Measurements from ENCODE around the gene KCNIP4. TPM values are rescaled to one million over a fixed set of nuclear protein-coding genes. Genes with fewer than 3 reads are reported as not detected.

KCNIP4 gene
- total and polyA plus RNA-seq, 2 of the 4 experiments (the other 2 are of a cell fraction): not detected

DNA sequence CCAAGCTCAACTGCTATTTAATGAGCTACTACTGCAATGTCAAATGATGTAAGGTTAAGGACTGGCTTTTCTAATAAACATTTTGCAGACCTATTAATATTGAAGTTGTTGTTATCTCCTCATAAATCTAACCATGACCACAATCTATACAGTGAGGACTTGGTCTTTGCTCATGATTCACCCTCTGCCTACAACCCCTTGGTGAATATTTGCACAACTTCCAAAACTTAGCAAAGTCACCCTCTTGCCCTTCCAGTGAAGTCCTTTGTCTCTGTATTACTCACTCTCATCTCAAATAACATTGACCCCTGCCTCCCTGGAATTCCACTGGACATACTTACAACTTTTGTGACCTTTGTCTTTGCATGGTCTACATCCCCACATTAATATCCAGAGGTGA lies 204.5 kb downstream of the KCNIP4 start:
- POLR2A ChIA-PET (ENCODE audit: unreplicated experiment): no interaction called here
- dilution Hi-C loops (cut with HindIII; ENCODE audit: low sequenced_read_pairs, unreplicated experiment): no loop called here
- CTCF ChIA-PET: no interaction called here

More for the DNA sequence above, 204.5 kb downstream of the KCNIP4 start:
- no peak overlapping the region for H2AK5ac ChIP-seq (ENCODE audit: low read depth, low read length)
- H3K4me2 ChIP-seq (ENCODE audit: low read depth, low read length): no peak overlapping the region
- H2BK20ac ChIP-seq (ENCODE audit: low read depth, low read length): no peak overlapping the region
- H2BK5ac ChIP-seq (ENCODE audit: low read depth, low read length, poor library complexity, severe bottlenecking): no peak overlapping the region
- no peak overlapping the region for H3K27ac ChIP-seq (ENCODE audit: insufficient read depth, low read length)
- H4K8ac ChIP-seq (ENCODE audit: low read depth in 2 of 2, low read length in 2 of 2): no peak overlapping the region
- DNase-seq (no peak), ATAC-seq (ENCODE audit: low read depth) (no peak)
- no peak overlapping the region for H3K4ac ChIP-seq (ENCODE audit: low read depth, low read length)
- H3K9me1 ChIP-seq (ENCODE audit: insufficient read depth, low read length): no peaks in the 10 kb centered on the region
- H2BK15ac ChIP-seq (ENCODE audit: low read depth, low read length): no peak overlapping the region
- H2AK9ac ChIP-seq (replicated peaks; ENCODE audit: low read depth, low read length, poor library complexity): no peak overlapping the region
- intact Hi-C loops (cut with micrococcal nuclease): no loop called here
- no peak overlapping the region for H2BK120ac ChIP-seq (ENCODE audit: low read depth, low read length)
- H3K18ac ChIP-seq (ENCODE audit: low read depth, low read length): no peak overlapping the region
- H3K79me1 ChIP-seq (ENCODE audit: low read depth in 1 of 2, low read length in 2 of 2): no peaks in the 10 kb centered on the region
- H3K4me1 ChIP-seq (ENCODE audit: control insufficient read depth, insufficient read depth, low read length): no peaks in the 10 kb centered on the region
- H3K23ac ChIP-seq (ENCODE audit: low read depth, low read length): no peak overlapping the region
- H3K14ac ChIP-seq (replicated peaks; ENCODE audit: low read depth, low read length): no peak overlapping the region
- BruUV-seq (replicated peaks): no TSS peak
- H3K9ac ChIP-seq (ENCODE audit: low read depth, low read length): no peak overlapping the region
- no peaks in the 10 kb centered on the region for H4K20me1 ChIP-seq (ENCODE audit: insufficient read depth, low read length)
- H3K36me3 ChIP-seq (ENCODE audit: control insufficient read depth, insufficient read depth, low read length): no peaks in the 10 kb centered on the region
- TF ChIP-seq RCOR1 (IDR thresholded peaks at IDR 0.05; ENCODE audit: insufficient replicate concordance, low read length) (no peak), RFX5 (IDR thresholded peaks at IDR 0.05; ENCODE audit: low read depth, low read length) (no peak), FOS (IDR thresholded peaks at IDR 0.05; ENCODE audit: low read depth, low read length) (no peak), CHD1 (IDR thresholded peaks at IDR 0.05; ENCODE audit: low read depth, low read length) (no peak), POLR2A (IDR thresholded peaks at IDR 0.05; ENCODE audit: low read depth, low read length) (no peak), MXI1 (IDR thresholded peaks at IDR 0.05; ENCODE audit: borderline replicate concordance, low read depth, low read length) (no peak), MAZ (IDR thresholded peaks at IDR 0.05; ENCODE audit: borderline replicate concordance, low read depth, low read length) (no peak), MAFK (IDR thresholded peaks at IDR 0.05; ENCODE audit: low read depth, low read length) (no peak), BHLHE40 (IDR thresholded peaks at IDR 0.05; ENCODE audit: low read depth, low read length) (no peak), CEBPB (IDR thresholded peaks at IDR 0.05; ENCODE audit: low read depth, low read length) (no peak)
- TF ChIP-seq, protein P1, sequence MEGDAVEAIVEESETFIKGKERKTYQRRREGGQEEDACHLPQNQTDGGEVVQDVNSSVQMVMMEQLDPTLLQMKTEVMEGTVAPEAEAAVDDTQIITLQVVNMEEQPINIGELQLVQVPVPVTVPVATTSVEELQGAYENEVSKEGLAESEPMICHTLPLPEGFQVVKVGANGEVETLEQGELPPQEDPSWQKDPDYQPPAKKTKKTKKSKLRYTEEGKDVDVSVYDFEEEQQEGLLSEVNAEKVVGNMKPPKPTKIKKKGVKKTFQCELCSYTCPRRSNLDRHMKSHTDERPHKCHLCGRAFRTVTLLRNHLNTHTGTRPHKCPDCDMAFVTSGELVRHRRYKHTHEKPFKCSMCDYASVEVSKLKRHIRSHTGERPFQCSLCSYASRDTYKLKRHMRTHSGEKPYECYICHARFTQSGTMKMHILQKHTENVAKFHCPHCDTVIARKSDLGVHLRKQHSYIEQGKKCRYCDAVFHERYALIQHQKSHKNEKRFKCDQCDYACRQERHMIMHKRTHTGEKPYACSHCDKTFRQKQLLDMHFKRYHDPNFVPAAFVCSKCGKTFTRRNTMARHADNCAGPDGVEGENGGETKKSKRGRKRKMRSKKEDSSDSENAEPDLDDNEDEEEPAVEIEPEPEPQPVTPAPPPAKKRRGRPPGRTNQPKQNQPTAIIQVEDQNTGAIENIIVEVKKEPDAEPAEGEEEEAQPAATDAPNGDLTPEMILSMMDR (conservative IDR thresholded peaks at IDR 0.05; ENCODE audit: low read depth, low read length): no peak
- H4K5ac ChIP-seq (ENCODE audit: low read depth, low read length): no peak overlapping the region
- no peaks in the 10 kb centered on the region for H3K27me3 ChIP-seq (ENCODE audit: control insufficient read depth, insufficient read depth, low read length)
- H3K9me3 ChIP-seq (ENCODE audit: control insufficient read depth, insufficient read depth, low read length): no peaks in the 10 kb centered on the region
- H4K91ac ChIP-seq (ENCODE audit: insufficient read depth, low read depth, low read length): no peak overlapping the region
- H2AFZ ChIP-seq (replicated peaks; ENCODE audit: low read length, poor library complexity): no peak overlapping the region
- no peak overlapping the region for H3K4me3 ChIP-seq (ENCODE audit: insufficient read depth, low read depth, low read length)
- no peak overlapping the region for H3K56ac ChIP-seq (ENCODE audit: extremely low read depth, insufficient read depth, low read length)
- in situ Hi-C loops (cut with MboI; ENCODE audit: low sequenced_read_pairs): no loop called here
